HG02623 (cell line): ENCODE measurements around the gene SDE2.

Source experiments
- ATAC-seq: cut with Tn5 transposase; IDR thresholded peaks from one replicate; pipeline ENCODE4 v1.9.1; 2021; ENCODE audit warnings: moderate library complexity; ENCODE audit not compliant: unreplicated experiment

Gene SDE2

DNA sequence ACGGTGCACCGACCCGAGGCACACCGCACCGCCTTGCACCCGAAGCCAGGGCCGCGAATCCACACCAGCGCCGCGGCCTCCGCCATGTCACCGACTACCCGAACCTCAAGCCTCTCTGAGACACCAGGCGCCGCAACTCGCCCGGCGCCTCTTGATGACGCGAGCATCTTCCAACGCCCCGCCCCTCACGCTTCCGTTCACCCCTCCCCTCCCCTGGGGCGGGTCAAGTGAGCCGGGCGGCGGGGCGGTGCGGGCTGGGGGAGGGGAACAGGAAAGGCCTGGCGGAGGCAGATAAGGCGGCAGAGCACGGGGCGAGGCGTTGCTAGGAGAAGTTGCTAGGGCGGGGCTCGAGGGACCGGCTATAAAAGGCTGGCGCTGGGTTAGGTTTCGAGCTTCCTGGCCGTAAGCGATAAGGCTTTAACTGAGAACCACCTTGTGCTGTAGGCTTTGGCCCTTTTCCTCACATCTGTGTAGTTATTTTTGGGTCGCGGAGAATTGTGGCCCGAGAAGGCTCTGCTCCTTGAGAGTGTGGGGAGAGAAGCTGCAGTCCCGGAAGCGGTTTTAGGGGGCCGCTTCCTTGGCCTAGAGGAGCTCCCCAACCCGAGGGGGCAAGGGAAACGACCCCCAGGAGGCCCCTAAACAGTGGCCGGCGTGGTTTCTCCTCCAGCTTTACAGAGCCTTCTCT lies at the start of gene SDE2:
SDE2 (minus strand) TSS at position 117 of the 685 bp plus-strand sequence; CDS start at position 86, 31 bp downstream.
- ATAC-seq, result peak; percentile 82

- ATAC-seq, result no peak
These were observed 49.7 kb upstream of the SDE2 start for GRCh38 chr1:226048886-226049285.

DNA sequence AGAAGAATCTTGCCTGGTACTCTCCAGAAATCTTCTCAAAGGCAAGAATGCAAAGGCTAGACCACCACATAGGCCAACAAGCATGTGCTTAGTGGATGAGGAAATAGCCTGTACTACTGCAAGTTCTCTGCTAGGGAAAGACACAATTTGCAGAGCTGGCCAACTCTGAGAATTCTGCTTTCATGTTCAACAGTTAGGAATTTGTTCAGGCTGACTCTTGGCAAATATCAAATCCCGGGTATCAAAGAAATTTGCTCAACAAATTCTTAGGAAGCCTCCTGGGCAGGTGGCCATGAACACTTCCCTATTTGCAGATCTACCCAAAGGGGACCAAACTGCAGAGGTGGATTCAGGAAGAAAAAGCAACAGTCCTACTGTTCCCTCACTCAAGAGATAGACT lies 48.4 kb upstream of the SDE2 start:
- ATAC-seq, result no peak

- no peak for ATAC-seq
These were observed 47.1 kb upstream of the SDE2 start for GRCh38 chr1:226046240-226046639.

GRCh38 chr1:226044514-226045101 lies 45.5 kb upstream of the SDE2 start:
- ATAC-seq, result no peak

DNA sequence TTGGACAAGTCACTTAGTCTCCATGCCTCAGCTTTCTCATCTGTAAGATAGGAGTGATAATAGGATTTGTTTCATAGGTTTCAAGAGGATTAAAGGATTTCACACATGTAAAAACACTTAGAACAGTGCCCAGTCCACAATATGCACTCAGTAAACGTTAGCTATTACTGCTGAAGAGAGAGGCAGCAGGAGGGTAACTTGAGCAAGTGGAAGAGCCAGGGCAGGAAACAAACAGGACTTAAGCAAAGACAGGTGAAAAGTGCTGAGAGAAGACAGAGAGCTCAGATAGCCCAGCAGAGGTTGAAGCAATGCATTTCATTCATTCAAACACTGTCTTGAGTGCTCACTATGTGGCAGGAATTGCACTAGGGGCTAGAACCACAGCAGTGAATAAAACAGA lies 42.3 kb upstream of the SDE2 start:
- ATAC-seq, result no peak

DNA sequence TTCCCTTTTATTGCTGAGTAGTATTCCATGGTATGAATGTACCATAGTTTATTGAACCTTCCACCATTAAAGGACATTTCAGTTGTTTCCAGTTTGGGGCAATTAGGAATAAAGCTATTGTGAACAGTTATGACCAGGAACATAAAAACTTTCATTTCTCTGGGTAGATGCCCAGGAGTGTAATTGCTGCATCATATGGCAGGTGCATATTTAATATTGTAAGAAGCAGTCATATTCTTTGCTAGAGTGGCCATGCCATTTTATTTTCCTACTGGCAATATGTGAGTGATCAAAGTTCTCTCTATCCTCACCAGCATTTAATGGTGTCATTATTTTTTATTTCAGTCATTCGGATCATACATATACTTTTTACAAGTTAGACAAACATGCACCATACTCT lies 39.5 kb upstream of the SDE2 start:
- ATAC-seq, result no peak

GRCh38 chr1:226035915-226036314 lies 36.8 kb upstream of the SDE2 start:
- ATAC-seq, result no peak

DNA sequence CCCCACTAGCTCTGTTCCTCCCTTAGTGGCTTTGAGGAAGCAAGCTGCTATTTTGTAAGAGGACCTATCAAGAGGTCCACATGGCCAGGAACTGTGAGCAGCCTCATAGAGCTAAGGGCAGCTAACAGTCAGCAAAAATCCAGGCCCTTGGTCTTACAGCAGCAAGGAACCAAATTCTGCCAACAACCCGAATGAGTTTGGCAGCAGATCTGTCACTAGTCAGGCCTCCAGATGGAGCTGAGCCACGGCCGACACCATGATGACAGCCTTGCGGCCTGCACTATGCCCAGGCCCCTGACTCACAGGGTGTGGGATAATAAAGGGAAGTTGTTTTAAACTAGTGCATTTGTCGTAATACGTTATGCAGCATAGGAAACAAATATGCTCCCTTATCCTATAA lies 35.3 kb upstream of the SDE2 start:
- ATAC-seq, result no peak

DNA sequence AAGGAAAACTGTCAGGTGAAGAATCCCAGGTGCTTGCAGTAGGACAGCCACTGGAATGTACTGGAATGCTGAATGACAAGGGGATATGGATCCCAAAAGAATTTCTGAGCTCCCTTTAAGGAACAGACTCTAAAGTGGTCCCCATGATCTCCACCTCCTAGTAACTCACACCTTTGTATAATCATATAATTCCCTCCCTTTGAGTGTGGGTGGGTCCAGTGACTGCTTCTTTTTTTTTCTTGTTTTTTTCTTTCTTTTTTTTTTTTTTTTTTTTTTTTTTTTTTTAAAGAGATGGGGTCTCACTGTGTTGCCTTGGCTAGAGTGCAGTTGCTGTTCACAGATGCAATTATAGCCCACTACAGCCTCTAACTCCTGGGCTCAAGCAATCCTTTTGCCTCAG lies 34.8 kb upstream of the SDE2 start:
- ATAC-seq, result no peak

DNA sequence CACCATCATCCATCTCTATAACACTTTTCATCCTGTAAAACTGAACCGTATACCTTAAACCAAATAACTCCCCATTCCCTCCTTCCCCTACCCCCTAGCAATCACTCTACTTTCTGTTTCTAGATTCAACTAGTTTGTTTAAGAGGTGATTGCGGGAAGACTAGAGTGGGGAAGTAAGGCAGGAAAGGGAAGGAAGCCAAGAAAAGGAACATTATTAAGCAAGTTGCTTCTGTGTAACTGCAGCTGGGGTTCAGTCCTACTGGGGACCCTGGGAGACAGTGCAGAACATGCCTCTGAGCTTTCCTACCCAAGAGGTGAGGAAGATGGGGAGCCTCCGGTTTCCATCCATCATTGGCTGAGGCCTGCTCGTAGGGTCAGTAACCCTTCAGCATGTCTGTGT lies 34.4 kb upstream of the SDE2 start:
- no peak for ATAC-seq

GRCh38 chr1:226029568-226030225 lies 30.6 kb upstream of the SDE2 start:
- no peak for ATAC-seq

DNA sequence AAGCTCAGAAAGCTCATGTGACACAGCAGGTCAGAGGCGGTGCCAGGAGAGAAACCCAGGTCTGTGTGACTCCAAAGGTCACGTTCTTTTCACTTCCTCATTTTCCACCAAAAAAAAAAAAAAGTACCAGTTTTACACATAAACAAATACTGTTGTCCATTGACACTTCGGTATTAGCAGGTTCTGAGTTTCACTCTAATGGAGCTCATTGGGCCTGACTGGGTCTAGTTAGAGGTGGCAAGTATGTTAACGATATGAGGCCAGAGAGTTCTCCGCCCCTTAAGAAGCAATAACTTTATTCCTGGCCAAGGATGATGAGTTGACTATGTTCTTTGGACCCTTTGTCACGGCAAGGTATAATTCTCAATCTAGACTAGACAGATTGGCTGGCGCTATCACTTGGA lies 30.0 kb upstream of the SDE2 start:
- peak; percentile 77 for ATAC-seq

DNA sequence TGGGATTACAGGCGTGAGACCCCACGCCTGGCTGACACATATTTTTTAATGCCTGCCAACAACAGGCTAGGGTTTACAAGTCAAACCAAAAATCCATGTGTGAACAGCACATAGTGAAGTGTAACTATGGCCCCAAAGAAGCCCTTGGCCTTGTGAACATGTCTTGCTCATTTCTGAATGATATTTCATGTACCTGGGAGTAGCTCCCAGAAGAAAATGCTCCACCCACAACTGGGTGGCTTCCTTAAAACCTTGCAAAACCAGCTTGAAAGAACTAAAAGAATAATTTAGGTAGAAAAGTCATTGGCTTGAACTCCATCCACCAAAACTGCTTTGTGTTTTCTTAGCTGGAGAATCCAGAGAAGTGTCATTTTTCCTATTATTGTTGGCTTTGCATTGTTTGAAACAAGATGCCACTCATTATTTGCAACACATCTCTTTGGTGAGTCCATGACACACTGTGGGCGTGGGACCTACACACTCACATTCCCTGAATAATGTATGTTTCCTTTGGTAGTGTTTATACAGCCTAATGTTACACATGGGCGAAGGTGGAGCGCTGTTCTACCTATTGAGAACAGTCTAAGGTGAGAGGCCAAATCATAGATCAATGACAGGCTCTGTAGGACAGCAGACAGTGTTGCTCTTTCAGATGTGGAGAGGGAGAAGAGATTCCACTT lies 28.5 kb upstream of the SDE2 start:
- ATAC-seq, result no peak

DNA sequence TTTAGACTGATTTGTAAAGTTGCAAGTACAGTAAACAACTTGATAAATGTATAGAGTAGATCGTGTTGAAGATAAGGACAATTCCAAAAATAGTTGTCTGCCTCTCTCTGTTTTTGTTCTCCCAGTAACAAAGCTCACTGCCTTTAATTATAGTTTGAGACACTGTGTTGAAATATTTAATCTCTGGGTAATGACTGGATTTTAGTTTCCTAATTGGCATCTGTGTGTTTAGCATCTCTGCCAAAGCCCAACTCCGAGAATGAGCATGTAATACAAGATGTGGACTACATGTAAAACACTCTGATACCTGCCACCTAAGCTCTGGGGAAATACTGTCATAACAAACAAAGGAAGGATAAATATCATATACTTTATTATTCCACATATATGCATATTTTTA lies 27.7 kb upstream of the SDE2 start:
- no peak for ATAC-seq

DNA sequence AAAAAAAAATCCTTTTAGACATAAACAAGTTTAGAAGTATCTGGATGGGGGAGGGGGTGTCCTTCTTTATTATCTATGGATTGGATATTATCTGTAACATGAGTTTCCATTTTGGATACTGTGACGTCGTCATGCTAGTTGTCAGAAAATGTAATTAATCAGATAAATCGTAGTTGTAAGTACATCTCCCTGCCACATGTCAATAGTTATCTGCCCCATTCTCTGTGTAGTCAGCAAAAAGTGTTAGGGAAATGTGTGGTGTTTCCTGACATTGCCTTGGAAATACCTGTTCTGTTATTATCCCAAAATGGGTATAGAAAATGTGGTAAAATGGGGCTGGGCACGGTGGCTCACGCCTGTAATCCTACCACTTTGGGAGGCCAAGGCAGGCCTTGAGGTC lies 24.6 kb upstream of the SDE2 start:
- no peak for ATAC-seq

DNA sequence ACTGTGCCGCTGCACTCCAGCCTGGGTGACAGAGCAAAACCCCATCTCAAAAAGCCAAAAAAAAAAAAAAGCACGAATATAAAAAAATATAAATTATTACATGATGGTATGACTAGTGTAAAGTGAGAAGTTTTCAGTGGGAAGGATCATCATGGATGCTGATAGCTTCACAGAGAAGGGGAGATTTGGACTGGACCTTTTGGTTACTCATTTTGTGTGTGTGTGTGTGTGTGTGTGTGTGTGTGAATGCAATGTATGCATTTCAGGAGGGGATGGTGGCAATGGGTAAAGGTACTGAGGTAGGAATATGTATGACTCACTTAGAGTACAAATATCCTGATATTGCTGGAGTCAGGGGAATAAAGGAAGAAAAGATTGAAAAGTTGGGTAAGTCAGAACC lies 22.7 kb upstream of the SDE2 start:
- ATAC-seq, result no peak

- ATAC-seq, result no peak
These were observed 22.3 kb upstream of the SDE2 start for GRCh38 chr1:226021401-226021800.

DNA sequence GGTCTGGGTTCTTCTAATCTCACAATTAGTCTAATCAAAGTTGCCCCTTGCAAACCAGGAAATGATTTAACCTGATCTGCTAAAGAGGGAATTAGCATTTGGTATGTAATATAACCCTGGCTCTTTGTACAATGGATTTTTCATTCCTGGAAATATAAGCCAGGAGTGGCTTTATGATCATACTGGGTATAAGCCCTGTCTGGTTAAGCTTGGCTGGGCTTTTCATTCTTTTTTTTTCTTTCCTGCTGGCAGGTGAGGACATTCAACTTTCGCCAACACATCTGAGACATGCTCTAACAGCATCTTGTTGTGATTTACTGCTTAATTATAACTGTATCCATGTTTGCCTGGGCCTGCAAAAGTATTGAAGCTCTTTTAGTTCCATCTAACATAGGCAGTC lies 20.4 kb upstream of the SDE2 start:
- no peak for ATAC-seq

- ATAC-seq, result no peak
These were observed 17.9 kb upstream of the SDE2 start for GRCh38 chr1:226017070-226017469.

- no peak for ATAC-seq
These were observed 10.5 kb upstream of the SDE2 start for GRCh38 chr1:226009650-226010044.
